RKO (cell line): Measurements from ENCODE around the gene TMEM192.
A peak's percentile ranks its signal among the peaks of the same experiment; 100 is the strongest.
"Not testable (repeated sequence)": the region's sequence is repeated elsewhere in the genome, so short reads cannot be mapped to it uniquely, and the experiment has no call there.

Experiments
- DNase-seq: peaks from one replicate; pipeline ENCODE4 v3.0.0-alpha.2; 2016; ENCODE audit warnings: low spot score

TMEM192 gene

DNA sequence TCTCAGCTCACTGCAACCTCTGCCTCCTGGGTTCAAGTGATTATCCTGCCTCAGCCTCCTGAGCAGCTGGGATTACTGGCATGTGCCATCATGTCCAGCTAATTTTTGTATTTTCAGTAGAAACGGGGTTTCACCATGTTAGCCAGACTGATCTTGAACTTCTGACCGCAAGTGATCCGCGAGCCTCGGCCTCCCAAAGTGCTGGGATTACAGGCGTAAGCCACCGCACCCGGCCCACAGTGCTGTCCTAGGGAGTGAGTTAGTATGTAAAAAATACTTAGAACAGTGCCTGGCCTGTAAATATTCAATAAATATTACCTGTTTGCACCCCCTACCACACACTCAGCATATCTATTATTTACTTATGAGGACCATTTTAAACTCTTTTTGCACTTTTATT lies 20.5 kb downstream of the TMEM192 start:
- DNase-seq, result not testable (repeated sequence)

DNA sequence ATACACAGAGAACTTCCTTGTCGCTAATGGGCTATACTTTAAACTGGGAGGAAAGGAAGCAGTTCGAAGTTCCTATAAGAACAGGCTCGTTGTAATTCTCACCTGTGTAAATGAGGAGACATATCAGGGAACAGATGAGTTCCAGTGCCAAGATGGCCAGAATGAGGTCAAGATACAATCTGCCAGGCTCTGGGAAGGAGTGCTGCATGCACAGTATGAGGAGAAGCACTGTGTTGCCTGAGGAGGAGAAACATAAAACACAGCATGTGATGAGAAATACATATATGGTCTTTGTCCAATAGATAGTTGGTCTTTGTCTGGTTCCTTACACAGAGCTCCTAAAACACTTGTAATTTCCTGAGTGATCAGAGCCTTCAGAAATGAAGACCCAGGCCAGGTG lies 24.3 kb downstream of the TMEM192 start:
- no peak for DNase-seq

DNA sequence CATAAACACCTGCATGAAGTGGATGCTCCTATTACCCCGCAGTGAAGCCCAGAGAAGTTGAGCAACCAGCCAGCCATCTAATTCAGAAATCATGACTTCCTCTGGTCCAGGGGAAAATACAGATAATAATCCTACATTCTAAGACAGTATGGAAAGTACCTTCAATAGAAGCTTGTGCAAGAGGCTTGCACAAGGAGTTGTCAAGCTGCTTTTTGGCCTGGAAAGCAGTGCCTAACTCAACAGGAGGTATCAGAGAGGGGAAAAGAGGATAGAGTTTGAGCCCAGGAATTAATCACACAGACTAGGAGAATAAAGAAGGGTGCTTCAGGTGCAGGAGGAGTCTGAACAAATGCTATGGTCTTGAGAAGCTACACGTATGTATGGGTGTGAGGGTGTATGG lies 26.7 kb downstream of the TMEM192 start:
- DNase-seq, result no peak

DNA sequence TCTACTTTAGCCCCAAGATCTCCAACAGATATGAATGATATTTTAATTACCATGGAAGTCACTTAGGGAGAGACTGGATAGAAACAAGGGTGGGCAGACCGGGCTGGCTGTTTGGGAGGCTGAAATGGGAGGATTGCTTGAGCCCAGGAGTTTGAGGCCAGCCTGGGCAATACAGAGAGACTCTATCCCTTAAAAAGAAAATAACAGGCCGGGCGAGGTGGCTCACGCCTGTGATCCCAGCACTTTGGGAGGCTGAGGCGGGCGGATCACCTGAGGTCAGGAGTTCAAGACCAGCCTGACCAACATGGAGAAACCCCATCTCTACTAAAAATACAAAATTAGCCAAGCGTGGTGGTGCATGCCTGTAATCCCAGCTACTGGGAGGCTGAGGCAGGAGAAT lies 27.9 kb downstream of the TMEM192 start:
- not testable (repeated sequence) for DNase-seq

DNA sequence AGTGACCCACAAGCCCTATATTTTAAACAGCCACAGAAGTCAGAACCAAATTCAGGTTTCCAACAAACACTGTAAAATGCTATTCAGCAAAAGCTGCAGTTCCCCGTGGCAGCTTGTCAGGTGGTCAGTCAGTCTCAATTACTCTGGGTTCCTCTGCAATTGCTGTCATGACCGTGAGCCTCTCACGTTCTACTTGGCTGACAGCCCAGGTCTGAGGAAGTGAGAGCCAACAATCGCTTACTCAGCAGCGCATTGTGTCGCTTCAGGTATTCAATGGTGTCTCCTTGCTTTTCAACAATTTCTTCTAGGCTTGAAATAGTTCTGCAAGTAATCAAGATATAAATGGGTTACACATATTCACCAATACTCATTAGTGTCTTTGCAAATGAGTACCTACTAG lies 33.2 kb downstream of the TMEM192 start:
- no peak for DNase-seq

DNA sequence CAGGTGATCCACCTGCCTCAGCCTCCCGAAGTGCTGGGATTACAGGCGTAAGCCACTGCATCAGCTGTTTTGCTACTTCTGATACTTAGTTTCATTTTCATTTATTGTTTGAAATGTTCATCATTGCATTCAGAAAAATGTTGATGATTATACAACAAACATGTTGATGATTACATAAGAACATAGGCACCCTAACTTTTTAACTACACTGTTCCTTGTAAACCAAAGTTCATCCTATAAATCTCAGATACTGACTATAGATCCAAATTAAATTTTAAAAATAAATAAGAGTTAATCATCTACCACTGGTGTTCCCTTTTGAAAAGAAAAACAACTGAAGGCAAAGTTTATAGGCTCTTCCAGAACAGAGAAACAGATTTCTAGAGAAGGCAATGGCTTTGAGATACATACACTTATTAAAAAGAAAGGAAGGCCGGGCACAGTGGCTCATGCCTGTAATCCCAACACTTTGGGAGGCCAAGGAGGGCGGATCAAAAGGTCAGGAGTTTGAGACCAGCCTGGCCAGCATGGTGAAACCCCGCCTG lies 35.6 kb downstream of the TMEM192 start:
- no peak for DNase-seq

DNA sequence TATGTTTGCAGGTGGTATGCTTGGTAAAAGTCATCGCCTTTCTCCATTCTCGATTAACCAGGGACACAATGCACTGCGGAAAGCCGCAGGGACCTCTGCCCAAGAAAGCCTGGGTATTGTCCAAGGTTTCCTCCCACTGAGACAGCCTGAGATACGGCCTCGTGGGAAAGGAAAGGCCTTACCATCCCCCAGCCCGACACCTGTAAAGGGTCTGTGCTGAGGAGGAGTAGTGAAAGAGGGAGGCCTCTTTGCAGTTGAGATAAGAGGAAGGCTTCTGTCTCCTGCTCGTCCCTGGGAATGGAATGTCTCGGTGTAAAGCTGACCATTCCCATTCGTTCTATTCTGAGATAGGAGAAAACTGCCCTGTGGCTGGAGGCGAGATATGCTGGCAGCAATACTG lies 39.3 kb downstream of the TMEM192 start:
- DNase-seq, result not testable (repeated sequence)

DNA sequence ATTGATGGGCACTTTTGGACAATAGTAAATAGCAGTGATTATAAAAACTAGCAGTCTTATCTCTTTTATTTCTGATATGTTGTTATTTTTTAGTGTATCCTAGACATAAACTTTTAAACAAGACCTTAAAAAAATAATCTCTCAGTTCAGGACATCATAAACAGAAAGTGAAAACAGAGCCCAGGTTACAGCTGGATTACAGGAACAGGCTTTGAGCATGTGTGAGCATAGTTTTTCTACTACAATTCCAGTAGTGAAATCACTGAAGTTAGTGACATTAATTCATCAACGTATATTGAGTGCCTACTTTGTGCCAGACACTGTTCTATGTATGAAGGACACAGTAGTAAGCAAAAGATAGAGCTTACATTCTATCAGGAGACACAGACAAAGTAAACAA lies 42.1 kb downstream of the TMEM192 start:
- DNase-seq, result no peak

DNA sequence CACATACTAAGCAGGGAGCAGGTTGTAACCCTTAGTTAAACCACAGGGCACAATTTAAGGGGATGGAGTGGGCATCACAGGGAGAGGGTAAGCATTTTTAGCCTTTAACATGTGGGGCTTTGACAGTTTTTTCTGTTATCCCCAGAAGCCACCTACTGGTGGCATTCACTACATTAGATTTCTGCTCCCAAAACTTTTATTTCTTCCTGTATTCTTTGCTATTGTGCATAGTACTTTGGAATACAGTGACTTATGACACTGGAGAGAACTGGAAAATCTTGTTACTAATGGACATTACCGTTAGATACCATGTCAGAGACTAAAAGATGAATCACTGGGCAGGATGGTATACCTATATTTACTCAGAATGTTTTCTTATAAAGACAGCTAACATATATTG lies 51.7 kb downstream of the TMEM192 start:
- peak; percentile 21 for DNase-seq

DNA sequence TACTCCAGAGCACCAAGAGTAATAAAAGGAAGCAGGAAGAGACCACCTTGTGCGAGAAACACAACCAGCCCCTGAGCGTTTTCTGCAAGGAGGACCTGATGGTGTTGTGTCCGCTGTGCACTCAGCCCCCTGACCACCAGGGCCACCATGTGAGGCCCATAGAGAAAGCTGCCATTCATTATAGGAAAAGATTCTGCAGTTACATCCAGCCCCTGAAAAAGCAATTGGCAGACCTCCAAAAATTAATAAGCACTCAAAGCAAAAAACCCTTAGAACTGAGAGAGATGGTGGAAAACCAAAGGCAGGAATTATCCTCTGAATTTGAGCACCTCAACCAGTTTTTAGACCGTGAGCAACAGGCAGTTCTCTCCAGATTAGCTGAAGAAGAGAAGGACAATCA lies 53.3 kb downstream of the TMEM192 start:
- no peak for DNase-seq

DNA sequence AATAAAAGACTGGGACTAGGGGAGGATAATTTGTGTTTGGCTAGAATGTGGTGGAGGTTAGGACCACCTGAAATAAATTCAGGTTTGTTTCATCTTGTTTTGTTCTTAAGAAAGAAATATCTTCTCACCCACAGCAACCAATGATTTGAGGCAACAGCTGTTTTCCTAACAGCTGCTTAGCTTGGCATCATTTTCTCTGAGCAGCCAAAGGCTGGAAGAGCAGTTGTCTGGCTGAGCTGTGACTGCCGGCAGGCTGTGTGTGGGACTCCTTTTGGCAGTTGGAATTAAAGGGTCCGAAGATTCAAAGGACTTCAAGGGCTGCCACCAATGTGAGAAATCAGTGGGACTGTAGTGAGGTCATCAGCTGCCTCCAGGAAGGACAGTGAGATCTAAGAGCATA lies 54.0 kb downstream of the TMEM192 start:
- DNase-seq, result no peak

DNA sequence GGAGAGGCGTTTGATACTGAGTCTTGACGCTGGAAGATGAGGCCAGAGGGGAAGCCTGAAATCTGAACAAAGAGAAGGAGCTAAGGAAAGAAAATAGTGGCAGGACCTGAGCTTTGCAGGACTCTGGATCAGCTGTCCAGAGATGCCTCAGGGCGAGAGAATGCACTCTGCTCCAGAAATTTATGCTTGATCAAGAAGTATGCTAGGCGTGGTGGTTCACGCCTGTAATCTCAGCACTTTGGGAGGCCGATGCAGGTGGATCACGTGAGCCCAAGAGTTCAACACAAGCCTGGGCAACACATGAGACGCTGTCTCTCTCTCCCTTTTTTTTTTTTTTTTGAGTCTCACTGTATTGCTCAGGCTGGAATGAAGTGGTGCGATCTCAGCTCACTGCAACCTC lies 57.1 kb downstream of the TMEM192 start:
- DNase-seq, result no peak

DNA sequence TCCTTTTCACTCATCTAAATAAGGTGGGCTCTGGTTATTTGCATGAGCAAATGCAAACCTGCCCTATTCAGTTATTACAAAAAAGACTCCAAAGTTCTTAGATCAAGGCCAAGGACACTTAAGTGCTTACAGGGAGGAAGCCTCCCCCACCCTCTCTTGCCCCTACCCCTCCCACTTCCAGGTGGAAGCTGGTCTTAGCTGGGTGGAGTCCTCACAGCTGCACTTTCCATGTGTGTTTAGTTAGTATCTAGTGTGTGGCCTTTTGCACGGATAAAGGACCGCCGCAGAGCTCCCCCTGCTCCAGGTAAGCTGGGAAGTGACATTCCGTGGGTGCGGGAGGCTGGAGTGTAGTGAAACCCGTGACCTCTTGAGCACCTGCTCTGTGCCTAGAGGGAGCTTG lies 59.0 kb downstream of the TMEM192 start, which contains the start of gene TRIM75:
TSS of gene TRIM75 (plus strand) at position 222 of the 400 bp plus-strand sequence. CDS start 5,282 bp downstream, outside the sequence.
- DNase-seq, result no peak

DNA sequence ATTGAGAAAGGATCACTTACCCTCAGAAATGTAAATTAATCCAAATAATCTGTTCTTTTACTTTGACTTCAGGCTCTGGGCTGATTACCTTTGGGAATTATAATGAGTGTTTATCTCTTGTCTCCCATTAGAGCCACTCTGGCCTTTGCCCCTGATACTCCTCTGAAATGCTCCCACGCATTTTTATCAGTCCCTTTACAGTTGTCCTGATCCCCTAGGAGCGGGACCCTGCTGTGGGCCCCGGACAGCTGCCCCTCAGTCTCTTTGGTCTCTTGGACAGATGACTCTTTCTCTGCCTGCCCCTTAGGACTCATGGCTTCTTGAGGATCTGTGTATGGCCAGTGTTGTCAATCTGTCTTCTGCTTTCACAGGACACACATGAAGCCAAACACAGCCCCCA lies 60.0 kb downstream of the TMEM192 start:
- no peak for DNase-seq

DNA sequence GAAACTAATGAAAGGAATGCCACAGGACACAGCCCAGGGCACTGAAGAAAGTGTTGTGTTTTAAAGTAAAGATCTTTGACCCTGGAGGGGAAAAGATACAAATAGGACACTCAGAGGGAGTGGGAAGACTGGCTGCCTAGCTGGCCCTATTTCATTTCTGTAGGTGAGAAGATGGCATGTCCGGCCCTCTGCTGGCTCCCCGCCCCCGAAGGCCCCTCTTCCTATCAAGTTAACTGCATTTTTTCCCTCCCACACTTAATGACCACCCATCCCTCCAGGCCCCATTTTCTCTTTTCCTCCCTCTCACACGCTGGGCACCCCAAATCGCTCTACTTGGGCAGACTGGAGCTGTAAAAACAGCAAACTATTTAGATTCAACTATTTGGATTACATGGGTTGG lies 64.5 kb downstream of the TMEM192 start:
- DNase-seq, result no peak

DNA sequence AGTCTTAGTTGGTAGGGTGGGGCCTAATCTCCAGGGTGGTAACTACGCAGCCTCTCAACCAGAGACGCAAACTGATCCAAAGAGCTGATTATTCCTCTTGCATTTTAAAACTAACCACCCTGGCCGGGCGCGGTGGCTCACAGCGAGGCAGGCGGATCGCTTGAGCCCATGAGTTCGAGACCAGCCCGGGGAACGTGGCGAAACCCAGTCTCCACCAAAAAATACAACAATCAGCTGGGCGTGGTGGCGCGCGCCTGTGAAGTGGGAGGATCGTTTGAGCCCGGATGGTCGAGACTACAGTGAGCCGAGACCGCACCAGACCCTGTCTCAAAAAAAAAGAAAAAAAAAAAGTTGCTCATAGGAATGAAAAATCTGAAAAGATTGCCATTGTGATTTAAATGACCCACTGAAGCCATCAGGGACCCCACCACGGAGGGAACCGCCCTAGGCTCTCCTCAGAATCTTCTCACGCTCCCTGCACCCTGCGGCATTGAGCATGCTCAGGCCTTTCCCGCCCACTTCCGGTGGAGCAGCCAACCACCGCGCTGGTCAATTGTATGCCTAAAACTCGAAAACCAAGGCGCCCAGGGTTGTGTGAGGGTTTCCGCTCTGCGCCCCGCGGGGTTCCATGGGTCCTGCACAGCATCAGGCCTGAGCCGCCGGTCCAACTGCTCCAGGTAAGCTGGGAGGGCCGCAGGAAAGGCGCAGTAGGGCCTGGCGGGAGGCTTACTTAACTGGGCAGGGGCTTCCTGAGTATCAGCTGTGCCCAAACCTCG lies 81.0 kb downstream of the TMEM192 start, which contains the start of gene TRIM60:
TSS of gene TRIM60 (plus strand) at position 564 of the 776 bp plus-strand sequence. CDS start 8,074 bp downstream, outside the sequence.
- no peak for DNase-seq

DNA sequence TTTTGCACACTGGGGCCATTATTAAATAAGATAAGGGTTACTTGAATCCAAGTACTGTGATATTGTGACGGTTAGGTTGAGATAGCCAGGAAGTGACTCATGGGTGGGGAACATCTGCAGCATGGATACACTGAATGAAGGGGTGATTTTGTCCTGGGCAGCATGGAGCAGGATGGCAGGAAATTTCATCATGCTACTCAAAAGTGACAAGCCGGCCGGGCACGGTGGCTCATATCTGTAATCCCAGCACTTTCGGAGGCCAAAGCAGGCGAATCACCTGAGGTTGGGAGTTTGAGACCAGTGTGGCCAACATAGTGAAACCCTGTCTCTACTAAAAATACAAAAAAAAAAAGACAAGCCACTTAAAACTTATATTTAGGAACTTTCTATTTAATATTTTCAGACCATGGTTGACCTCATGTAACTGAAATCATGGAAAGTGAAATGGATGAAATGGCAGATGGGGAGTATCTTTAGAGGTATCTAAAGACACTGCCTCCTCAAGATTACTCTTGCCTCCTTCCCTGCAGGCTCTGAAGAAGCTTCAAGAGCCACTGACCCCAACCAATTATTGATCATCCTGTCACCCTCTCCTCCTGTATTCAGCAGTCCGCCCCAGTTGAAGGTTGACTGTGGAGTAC lies 84.8 kb downstream of the TMEM192 start:
- peak; percentile 12 for DNase-seq

DNA sequence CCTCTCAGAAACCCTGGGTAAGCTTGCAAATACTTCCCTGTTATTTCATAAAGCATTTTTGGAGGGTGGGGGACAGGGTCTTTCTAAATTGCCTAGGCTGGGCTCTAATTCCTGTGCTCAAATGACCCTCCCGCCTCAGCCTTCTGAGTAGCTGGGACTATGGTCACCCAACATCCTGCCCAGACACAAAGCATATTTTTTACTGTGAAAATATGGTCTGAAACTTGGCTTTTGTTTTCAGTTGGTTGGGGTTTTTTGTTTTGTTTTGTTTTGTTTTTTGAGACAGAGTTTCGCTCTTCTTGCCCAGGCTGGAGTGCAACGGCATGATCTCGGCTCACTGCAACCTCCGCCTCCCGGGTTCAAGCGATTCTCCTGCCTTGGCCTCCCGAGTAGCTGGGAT lies 86.9 kb downstream of the TMEM192 start:
- DNase-seq, result not testable (repeated sequence)
